Measurements from ENCODE around the gene MATN1.

MATN1 gene

DNA sequence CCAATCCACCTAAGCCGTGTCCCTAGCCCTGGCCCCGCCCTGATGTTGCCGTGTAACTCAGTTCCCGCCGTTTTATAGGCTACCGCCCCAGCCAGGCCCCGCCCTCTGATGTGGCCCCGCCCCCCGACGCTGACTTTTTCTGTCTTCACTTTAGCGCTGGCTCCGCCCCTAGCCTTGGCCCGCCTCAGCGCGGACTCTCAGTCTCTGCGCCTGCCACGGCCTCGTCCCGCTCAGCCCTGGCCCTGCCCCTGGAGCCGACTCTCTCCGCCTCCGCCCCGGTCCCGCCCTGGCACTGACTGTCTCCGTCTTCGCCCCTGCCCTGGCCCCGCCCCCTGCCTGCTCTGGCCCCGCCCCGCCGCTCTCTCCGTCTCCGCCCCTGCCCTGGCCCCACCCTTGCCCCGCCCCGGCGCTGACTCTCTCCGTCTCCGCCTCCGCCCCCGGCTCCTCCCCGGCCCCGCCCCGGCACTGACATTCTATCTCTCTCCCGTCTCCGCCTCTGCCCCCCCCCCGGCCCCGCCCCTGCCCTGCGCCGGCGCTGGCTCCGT lies 5.2 kb downstream of the MATN1 start:
- H3K36me3 ChIP-seq (ENCODE audit: control insufficient read depth, insufficient read depth, low read length, severe bottlenecking) = no peaks in the 10 kb centered on the region
- H3K27me3 ChIP-seq (replicated peaks; ENCODE audit: control insufficient read depth, insufficient read depth, low read length) = no peaks in the 10 kb centered on the region
- peaks cover 11% of the 10 kb centered on the region for H3K4me1 ChIP-seq (ENCODE audit: control insufficient read depth, insufficient read depth, low read length)
- no peak overlapping the region for H3K9ac ChIP-seq (ENCODE audit: low read length)
- H3K4me3 ChIP-seq (ENCODE audit: low read length) = peak overlapping the region; percentile 47
- peak; percentile 99 for DNase-seq (ENCODE audit: low read depth)
- H3K9me3 ChIP-seq (ENCODE audit: control insufficient read depth, low read length) = peaks cover 8% of the 10 kb centered on the region

DNA sequence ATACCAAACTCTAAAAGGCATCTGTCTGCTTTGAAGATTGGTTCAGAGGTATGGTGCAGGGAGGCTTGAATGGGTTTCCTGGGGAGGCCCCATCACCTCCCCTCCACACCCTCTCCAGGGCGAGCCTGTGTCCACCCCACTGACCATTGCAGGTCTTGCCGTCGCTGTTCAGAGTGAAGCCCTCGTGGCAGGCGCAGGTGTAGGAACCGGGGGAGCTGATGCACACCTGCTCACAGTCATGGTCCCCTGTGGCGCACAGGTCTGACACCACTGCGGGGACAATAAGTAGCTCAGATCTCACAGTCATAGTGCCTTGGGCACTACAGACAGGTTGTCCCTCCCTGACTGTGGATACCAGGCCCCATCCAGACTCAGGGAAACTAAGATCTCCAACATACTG lies 6.7 kb downstream of the MATN1 start:
- Histone ChIP-seq H3K27me3 (replicated peaks; ENCODE audit: control insufficient read depth, insufficient read depth, low read length) (peaks cover 6% of the 10 kb centered on the region), H3K36me3 (ENCODE audit: control insufficient read depth, insufficient read depth, low read length, severe bottlenecking) (no peaks in the 10 kb centered on the region), H3K9ac (ENCODE audit: low read length) (no peak overlapping the region), H3K4me1 (ENCODE audit: control insufficient read depth, insufficient read depth, low read length) (peaks cover 11% of the 10 kb centered on the region), H3K4me3 (ENCODE audit: low read length) (no peak overlapping the region), H3K9me3 (ENCODE audit: control insufficient read depth, low read length) (peaks cover 8% of the 10 kb centered on the region)
- no peak for DNase-seq (ENCODE audit: low read depth)

- Histone ChIP-seq H3K4me3 (ENCODE audit: low read length) (no peak overlapping the region), H3K27me3 (replicated peaks; ENCODE audit: control insufficient read depth, insufficient read depth, low read length) (peaks cover 7% of the 10 kb centered on the region), H3K9me3 (ENCODE audit: control insufficient read depth, low read length) (peaks cover 8% of the 10 kb centered on the region)
Measured at GRCh38 chr1:30715886-30716285, 7.5 kb downstream of the MATN1 start.

GRCh38 chr1:30715216-30715615 lies 8.2 kb downstream of the MATN1 start:
- Histone ChIP-seq H3K4me1 (ENCODE audit: control insufficient read depth, insufficient read depth, low read length) (peaks cover 11% of the 10 kb centered on the region), H3K9ac (ENCODE audit: low read length) (no peak overlapping the region), H3K36me3 (ENCODE audit: control insufficient read depth, insufficient read depth, low read length, severe bottlenecking) (no peaks in the 10 kb centered on the region), H3K27me3 (replicated peaks; ENCODE audit: control insufficient read depth, insufficient read depth, low read length) (peaks cover 7% of the 10 kb centered on the region), H3K9me3 (ENCODE audit: control insufficient read depth, low read length) (peaks cover 8% of the 10 kb centered on the region), H3K4me3 (ENCODE audit: low read length) (no peak overlapping the region)
- no peak for DNase-seq (ENCODE audit: low read depth)

More at GRCh38 chr1:30715886-30716285, 7.5 kb downstream of the MATN1 start:
- H3K4me1 ChIP-seq (ENCODE audit: control insufficient read depth, insufficient read depth, low read length) = peaks cover 11% of the 10 kb centered on the region
- no peaks in the 10 kb centered on the region for H3K36me3 ChIP-seq (ENCODE audit: control insufficient read depth, insufficient read depth, low read length, severe bottlenecking)
- no peak overlapping the region for H3K9ac ChIP-seq (ENCODE audit: low read length)
- no peak for DNase-seq (ENCODE audit: low read depth)

DNA sequence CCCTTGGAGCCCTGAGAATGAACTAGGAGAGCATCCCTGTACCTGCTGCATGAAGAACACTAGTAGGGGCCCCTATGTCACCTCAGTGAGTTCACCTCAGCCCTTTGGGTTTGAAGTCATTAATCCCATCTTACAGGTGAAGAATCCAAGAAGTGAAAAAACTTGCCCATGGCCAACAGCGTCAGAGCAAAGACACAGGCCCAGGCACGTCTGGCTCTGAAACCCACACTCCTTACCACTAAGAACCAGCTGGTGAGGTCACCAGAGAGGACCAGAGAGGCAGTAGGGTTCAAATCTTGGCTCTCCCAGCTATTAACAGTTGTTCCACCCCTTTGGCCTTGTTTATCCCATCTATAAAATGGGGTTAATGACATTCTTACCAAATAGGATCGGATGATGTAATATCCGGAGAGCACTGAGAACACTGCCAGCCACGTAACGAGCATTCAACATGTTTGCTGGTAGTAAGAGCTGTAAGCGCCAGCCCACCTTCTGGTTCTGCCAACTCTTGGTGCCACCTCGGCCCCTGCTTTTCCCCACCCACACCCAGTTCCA lies 8.8 kb downstream of the MATN1 start:
- Histone ChIP-seq H3K27me3 (replicated peaks; ENCODE audit: control insufficient read depth, insufficient read depth, low read length) (peaks cover 7% of the 10 kb centered on the region), H3K4me1 (ENCODE audit: control insufficient read depth, insufficient read depth, low read length) (peaks cover 10% of the 10 kb centered on the region)
- no peak for DNase-seq (ENCODE audit: low read depth)

DNA sequence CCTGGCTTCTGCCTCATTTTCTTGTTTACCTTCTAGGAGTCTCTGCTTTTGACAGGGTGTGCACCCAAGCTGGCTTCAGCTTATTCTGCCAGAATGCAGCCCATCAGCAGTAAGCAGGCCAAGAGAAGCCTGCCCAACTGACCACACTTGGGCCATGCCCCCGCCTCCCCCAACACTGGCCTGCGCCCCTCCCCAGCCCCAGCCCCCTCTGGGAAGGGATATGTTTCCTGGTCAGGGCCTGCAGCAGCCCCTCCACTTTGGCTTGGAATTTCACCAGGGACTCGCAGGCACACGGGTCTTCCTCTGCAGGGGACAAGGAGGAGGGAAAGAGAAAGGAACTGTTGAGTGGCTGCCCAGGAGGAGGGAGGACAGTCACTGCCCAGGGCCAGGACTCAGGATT lies 9.4 kb downstream of the MATN1 start:
- Histone ChIP-seq H3K9ac (ENCODE audit: low read length) (no peak overlapping the region), H3K27me3 (replicated peaks; ENCODE audit: control insufficient read depth, insufficient read depth, low read length) (peaks cover 7% of the 10 kb centered on the region), H3K4me1 (ENCODE audit: control insufficient read depth, insufficient read depth, low read length) (peaks cover 4% of the 10 kb centered on the region), H3K9me3 (ENCODE audit: control insufficient read depth, low read length) (peaks cover 8% of the 10 kb centered on the region), H3K36me3 (ENCODE audit: control insufficient read depth, insufficient read depth, low read length, severe bottlenecking) (no peaks in the 10 kb centered on the region), H3K4me3 (ENCODE audit: low read length) (no peak overlapping the region)
- no peak for DNase-seq (ENCODE audit: low read depth)

More for the DNA sequence above, 8.8 kb downstream of the MATN1 start:
- no peaks in the 10 kb centered on the region for H3K36me3 ChIP-seq (ENCODE audit: control insufficient read depth, insufficient read depth, low read length, severe bottlenecking)
- H3K9ac ChIP-seq (ENCODE audit: low read length) = no peak overlapping the region
- H3K9me3 ChIP-seq (ENCODE audit: control insufficient read depth, low read length) = peaks cover 8% of the 10 kb centered on the region
- H3K4me3 ChIP-seq (ENCODE audit: low read length) = no peak overlapping the region

GRCh38 chr1:30713311-30713710 lies 10.1 kb downstream of the MATN1 start:
- peaks cover 7% of the 10 kb centered on the region for H3K27me3 ChIP-seq (replicated peaks; ENCODE audit: control insufficient read depth, insufficient read depth, low read length)
- H3K4me3 ChIP-seq (ENCODE audit: low read length) = no peak overlapping the region
- no peaks in the 10 kb centered on the region for H3K4me1 ChIP-seq (ENCODE audit: control insufficient read depth, insufficient read depth, low read length)
- H3K9me3 ChIP-seq (ENCODE audit: control insufficient read depth, low read length) = peaks cover 8% of the 10 kb centered on the region
- no peak overlapping the region for H3K9ac ChIP-seq (ENCODE audit: low read length)
- H3K36me3 ChIP-seq (ENCODE audit: control insufficient read depth, insufficient read depth, low read length, severe bottlenecking) = no peaks in the 10 kb centered on the region
- DNase-seq (ENCODE audit: low read depth) = no peak

- Histone ChIP-seq H3K4me3 (ENCODE audit: low read length) (no peak overlapping the region), H3K9ac (ENCODE audit: low read length) (no peak overlapping the region), H3K27me3 (replicated peaks; ENCODE audit: control insufficient read depth, insufficient read depth, low read length) (peaks cover 7% of the 10 kb centered on the region), H3K36me3 (ENCODE audit: control insufficient read depth, insufficient read depth, low read length, severe bottlenecking) (no peaks in the 10 kb centered on the region), H3K4me1 (ENCODE audit: control insufficient read depth, insufficient read depth, low read length) (no peaks in the 10 kb centered on the region), H3K9me3 (ENCODE audit: control insufficient read depth, low read length) (peaks cover 8% of the 10 kb centered on the region)
- DNase-seq (ENCODE audit: low read depth) = no peak
Measured at GRCh38 chr1:30712583-30712982, 10.8 kb downstream of the MATN1 start.

- H3K36me3 ChIP-seq (ENCODE audit: control insufficient read depth, insufficient read depth, low read length, severe bottlenecking) = no peaks in the 10 kb centered on the region
- peaks cover 7% of the 10 kb centered on the region for H3K27me3 ChIP-seq (replicated peaks; ENCODE audit: control insufficient read depth, insufficient read depth, low read length)
- peaks cover 6% of the 10 kb centered on the region for H3K9me3 ChIP-seq (ENCODE audit: control insufficient read depth, low read length)
- H3K4me3 ChIP-seq (ENCODE audit: low read length) = no peak overlapping the region
- H3K9ac ChIP-seq (ENCODE audit: low read length) = no peak overlapping the region
- H3K4me1 ChIP-seq (ENCODE audit: control insufficient read depth, insufficient read depth, low read length) = peaks cover 8% of the 10 kb centered on the region
- no peak for DNase-seq (ENCODE audit: low read depth)
Measured at GRCh38 chr1:30710407-30710806, 13.0 kb downstream of the MATN1 start.

DNA sequence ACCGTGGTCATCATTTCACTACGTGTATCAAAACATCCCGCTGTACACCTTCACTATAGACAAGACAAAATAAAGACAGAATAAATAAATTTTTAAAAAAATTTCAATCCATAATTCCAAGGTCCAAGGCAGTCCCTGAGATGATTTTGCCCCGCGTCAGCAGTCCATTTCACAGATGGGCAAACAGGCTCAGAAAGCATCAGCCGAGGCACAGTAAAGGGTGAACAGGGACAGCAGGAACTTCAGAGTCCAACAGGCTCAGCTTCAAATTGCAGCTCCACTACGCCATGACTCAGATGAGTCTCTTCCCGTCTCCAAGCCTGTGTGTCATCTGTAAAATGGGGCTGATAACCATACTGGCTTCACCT lies 15.0 kb downstream of the MATN1 start:
- no peaks in the 10 kb centered on the region for H3K9me3 ChIP-seq (ENCODE audit: control insufficient read depth, low read length)

GRCh38 chr1:30707412-30708360 lies 15.7 kb downstream of the MATN1 start:
- Histone ChIP-seq H3K9ac (ENCODE audit: low read length) (no peak overlapping the region), H3K9me3 (ENCODE audit: control insufficient read depth, low read length) (no peaks in the 10 kb centered on the region), H3K27me3 (replicated peaks; ENCODE audit: control insufficient read depth, insufficient read depth, low read length) (peaks cover 7% of the 10 kb centered on the region), H3K4me1 (ENCODE audit: control insufficient read depth, insufficient read depth, low read length) (peaks cover 26% of the 10 kb centered on the region), H3K4me3 (ENCODE audit: low read length) (no peak overlapping the region), H3K36me3 (ENCODE audit: control insufficient read depth, insufficient read depth, low read length, severe bottlenecking) (no peaks in the 10 kb centered on the region)
- peak; percentile 87 for DNase-seq (ENCODE audit: low read depth)

More for the DNA sequence above, 15.0 kb downstream of the MATN1 start:
- H3K36me3 ChIP-seq (ENCODE audit: control insufficient read depth, insufficient read depth, low read length, severe bottlenecking) = no peaks in the 10 kb centered on the region
- no peak for DNase-seq (ENCODE audit: low read depth)
- peaks cover 7% of the 10 kb centered on the region for H3K27me3 ChIP-seq (replicated peaks; ENCODE audit: control insufficient read depth, insufficient read depth, low read length)
- H3K4me1 ChIP-seq (ENCODE audit: control insufficient read depth, insufficient read depth, low read length) = peaks cover 26% of the 10 kb centered on the region
- no peak overlapping the region for H3K9ac ChIP-seq (ENCODE audit: low read length)
- no peak overlapping the region for H3K4me3 ChIP-seq (ENCODE audit: low read length)
